Measurements from ENCODE around the gene PTPN22. TPM values are rescaled to one million over a fixed set of nuclear protein-coding genes. Genes with fewer than 3 reads are reported as not detected.
A peak's percentile ranks its signal among the peaks of the same experiment; 100 is the strongest.

Gene PTPN22
- total RNA-seq, 2 experiments from 2014 or later: 27.5 to 53.5 TPM

DNA sequence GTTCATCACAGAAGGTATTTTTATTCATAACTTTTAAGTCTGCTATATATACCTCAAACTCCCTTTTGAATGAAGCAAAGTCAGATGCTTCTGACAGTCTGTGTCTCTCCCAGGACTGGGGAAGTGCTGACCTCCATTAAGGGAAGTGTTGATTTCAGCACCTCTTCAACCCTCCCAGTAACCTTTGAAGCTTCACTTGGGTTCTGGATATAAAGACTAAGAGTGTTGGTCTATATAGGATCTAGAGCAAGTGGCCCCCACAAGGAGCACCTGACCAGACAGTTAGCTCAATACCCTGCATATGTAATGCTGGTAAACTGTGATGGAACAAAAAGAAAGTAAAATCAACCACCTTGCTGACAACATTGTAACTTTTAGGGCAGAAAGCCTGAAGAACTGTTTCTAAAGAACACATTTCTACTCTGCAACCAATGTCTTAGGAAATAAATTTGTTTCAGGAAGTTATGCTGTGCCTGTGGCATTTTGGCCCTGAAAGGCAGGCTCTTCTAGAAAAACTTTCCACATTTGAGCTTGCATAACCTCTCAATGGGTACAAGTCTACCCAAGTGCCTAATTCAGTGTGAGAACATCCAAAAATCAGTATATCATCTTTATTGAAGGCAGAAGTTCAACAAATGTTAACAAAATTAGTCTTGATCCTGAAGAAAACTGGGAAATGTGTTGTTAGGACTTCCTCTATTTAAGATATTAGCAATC lies 865 bp upstream of the PTPN22 start:
- POLR2A ChIA-PET: interaction anchor here (0.8 to 1.1 kb wide), 4 partner anchors 11 to 32 kb away, joined by 3 to 6 read pairs (median 3); no protein-coding TSS in a partner anchor
- peak overlapping the region; percentile 93 for H3K27ac ChIP-seq (ENCODE audit: low read depth, low read length, poor library complexity, severe bottlenecking)
- no peak for TF ChIP-seq EZH2phosphoT487 (IDR thresholded peaks at IDR 0.05; ENCODE audit: borderline replicate concordance, low read depth, low read length)
- TF ChIP-seq, protein P1, sequence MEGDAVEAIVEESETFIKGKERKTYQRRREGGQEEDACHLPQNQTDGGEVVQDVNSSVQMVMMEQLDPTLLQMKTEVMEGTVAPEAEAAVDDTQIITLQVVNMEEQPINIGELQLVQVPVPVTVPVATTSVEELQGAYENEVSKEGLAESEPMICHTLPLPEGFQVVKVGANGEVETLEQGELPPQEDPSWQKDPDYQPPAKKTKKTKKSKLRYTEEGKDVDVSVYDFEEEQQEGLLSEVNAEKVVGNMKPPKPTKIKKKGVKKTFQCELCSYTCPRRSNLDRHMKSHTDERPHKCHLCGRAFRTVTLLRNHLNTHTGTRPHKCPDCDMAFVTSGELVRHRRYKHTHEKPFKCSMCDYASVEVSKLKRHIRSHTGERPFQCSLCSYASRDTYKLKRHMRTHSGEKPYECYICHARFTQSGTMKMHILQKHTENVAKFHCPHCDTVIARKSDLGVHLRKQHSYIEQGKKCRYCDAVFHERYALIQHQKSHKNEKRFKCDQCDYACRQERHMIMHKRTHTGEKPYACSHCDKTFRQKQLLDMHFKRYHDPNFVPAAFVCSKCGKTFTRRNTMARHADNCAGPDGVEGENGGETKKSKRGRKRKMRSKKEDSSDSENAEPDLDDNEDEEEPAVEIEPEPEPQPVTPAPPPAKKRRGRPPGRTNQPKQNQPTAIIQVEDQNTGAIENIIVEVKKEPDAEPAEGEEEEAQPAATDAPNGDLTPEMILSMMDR (conservative IDR thresholded peaks at IDR 0.05; ENCODE audit: low read length): no peak
- peaks cover 62% of the 10 kb centered on the region for H3K4me1 ChIP-seq (ENCODE audit: insufficient read depth, low read length, poor library complexity, severe bottlenecking)
- H3K4me2 ChIP-seq (ENCODE audit: low read length): peak overlapping the region; percentile 78
- H3K36me3 ChIP-seq (ENCODE audit: insufficient read depth, low read length): peaks cover 14% of the 10 kb centered on the region; the same call in 1 of the 2 replicates
- BruUV-seq (replicated peaks): TSS peak; percentile 90
- CTCF ChIA-PET (ENCODE audit: unreplicated experiment): no interaction called here
- DNase-seq (ENCODE audit: low spot score): peak; percentile 50
- no peaks in the 10 kb centered on the region for H3K9me2 ChIP-seq (ENCODE audit: insufficient read depth, low read length)
- intact Hi-C loops (cut with micrococcal nuclease; ENCODE audit: unreplicated experiment): loop anchor here (5.0 kb wide), 1 partner anchor 35 kb away; no protein-coding TSS in a partner anchor
- peak overlapping the region; percentile 84 for H2AFZ ChIP-seq (ENCODE audit: low read length)
- peaks cover 41% of the 10 kb centered on the region for H3K79me2 ChIP-seq (ENCODE audit: insufficient read depth, low read depth, low read length)
- H3K9me3 ChIP-seq (ENCODE audit: low read length): no peaks in the 10 kb centered on the region
- H4K20me1 ChIP-seq (ENCODE audit: insufficient read depth, low read length): no peaks in the 10 kb centered on the region
- H3K4me3 ChIP-seq (ENCODE audit: low read depth, low read length, poor library complexity, severe bottlenecking): peak overlapping the region; percentile 77

- Histone ChIP-seq H3K9me3 (ENCODE audit: low read length) (no peaks in the 10 kb centered on the region), H3K27ac (ENCODE audit: low read depth, low read length, poor library complexity, severe bottlenecking) (peak overlapping the region; percentile 93), H4K20me1 (ENCODE audit: insufficient read depth, low read length) (no peaks in the 10 kb centered on the region), H3K4me3 (ENCODE audit: low read depth, low read length, poor library complexity, severe bottlenecking) (peak overlapping the region; percentile 77), H3K79me2 (ENCODE audit: insufficient read depth, low read depth, low read length) (peaks cover 57% of the 10 kb centered on the region), H3K36me3 (ENCODE audit: insufficient read depth, low read length) (peaks cover 29% of the 10 kb centered on the region), H2AFZ (ENCODE audit: low read length) (no peak overlapping the region), H3K9me2 (ENCODE audit: insufficient read depth, low read length) (no peaks in the 10 kb centered on the region), H3K4me1 (ENCODE audit: insufficient read depth, low read length, poor library complexity, severe bottlenecking) (peaks cover 62% of the 10 kb centered on the region), H3K4me2 (ENCODE audit: low read length) (peak overlapping the region; percentile 78)
- TF ChIP-seq, protein P1 (conservative IDR thresholded peaks at IDR 0.05; ENCODE audit: low read length): no peak
- ChIA-PET POLR2A (interaction anchor here (0.9 to 3.5 kb wide), 11 partner anchors 11 to 1156 kb away, joined by 3 to 57 read pairs (median 4); partner anchors contain the start of genes AP4B1, BCL2L15, PPM1J and RSBN1), CTCF (ENCODE audit: unreplicated experiment) (interaction anchor here (0.7 to 2.5 kb wide), 3 partner anchors 11 to 76 kb away, joined by 3 to 10 read pairs (median 3); no protein-coding TSS in a partner anchor)
- DNase-seq (ENCODE audit: low spot score): peak; percentile 68
- intact Hi-C loops (cut with micrococcal nuclease; ENCODE audit: unreplicated experiment): loop anchor here (1.0 to 5.0 kb wide), 4 partner anchors 33 to 60 kb away; partner anchors contain the start of genes DCLRE1B and RSBN1
- no TSS peak for BruUV-seq (replicated peaks)
Measured at GRCh38 chr1:113870778-113871177, 734 bp downstream of the PTPN22 start.
